Heart left ventricle (tissue), 16 donors: ENCODE results near the gene SUGCT. TPM values are rescaled to one million over a fixed set of nuclear protein-coding genes. Genes with fewer than 3 reads are reported as not detected.

ENCODE experiments used
- ATAC-seq, 4 donors: fragments of 200-7000 bp; cut with Tn5 transposase; one replicate each; pipeline ENCODE4 v1.9.1; 2020 to 2022; ENCODE audit warnings: moderate library complexity in 4 of 4, mild to moderate bottlenecking in 3 of 4, moderate number of reproducible peaks in 1 of 4
- DNase-seq, 5 donors: peaks; one replicate each; pipeline ENCODE4 v3.0.0-alpha.2; 2020
- H3K27ac ChIP-seq, 12 donors: fragments of 200-600 bp; sonication (generic) in 4 of 12; one replicate each; pipeline versions ENCODE4 v1.5.0 to v1.8.0; 2016 to 2022; ENCODE audit warnings: mild to moderate bottlenecking in 2 of 12
- H3K27me3 ChIP-seq, 9 donors: fragments of 200-600 bp; sonication (generic) in 2 of 9; one replicate each; pipeline versions ENCODE4 v1.5.1 to v1.8.0; 2016 to 2022; ENCODE audit warnings: mild to moderate bottlenecking in 3 of 9
- H3K36me3 ChIP-seq, 9 donors: fragments of 200-600 bp; sonication (generic) in 2 of 9; one replicate each; pipeline versions ENCODE4 v1.5.0 to v1.8.0; 2018 to 2022; ENCODE audit warnings: mild to moderate bottlenecking in 2 of 9
- H3K4me1 ChIP-seq, 12 donors: fragments of 200-600 bp; sonication (generic) in 4 of 12; one replicate each; pipeline versions ENCODE4 v1.5.0 to v1.8.0; 2016 to 2022; ENCODE audit warnings: mild to moderate bottlenecking in 3 of 12
- H3K4me3 ChIP-seq, 12 donors: fragments of 200-600 bp; sonication (generic) in 4 of 12; one replicate each; pipeline versions ENCODE4 v1.5.0 to v1.8.0; 2017 to 2022; ENCODE audit warnings: mild to moderate bottlenecking in 9 of 12, moderate library complexity in 4 of 12
- H3K9me3 ChIP-seq, 12 donors: fragments of 200-600 bp; sonication (generic) in 4 of 12; one replicate each; pipeline versions ENCODE4 v1.5.0 to v1.8.0; 2016 to 2022; ENCODE audit warnings: mild to moderate bottlenecking in 1 of 12
- CTCF ChIP-seq, 12 donors: fragments of 200-600 bp; sonication (generic) in 4 of 12; IDR thresholded peaks; one replicate each; pipeline versions ENCODE4 v1.5.0 to v1.8.0; 2018 to 2022; ENCODE audit warnings: antibody characterized with exemption in 12 of 12, mild to moderate bottlenecking in 5 of 12
- POLR2A ChIP-seq, 2 donors: fragments of 450-650 bp; IDR thresholded peaks; one replicate each; pipeline ENCODE4 v1.6.1; 2017; ENCODE audit warnings: antibody characterized with exemption in 2 of 2, mild to moderate bottlenecking in 2 of 2, moderate library complexity in 2 of 2
- WGBS, 4 donors: extraction: QIAGEN DNeasy Blood & Tissue Kit in 2 of 4; methylation state at CpG; one replicate each; pipeline versions ENCODE4 v1.1.5 to v1.1.7; 2013 to 2018; 5-methylcytosine and 5-hydroxymethylcytosine counted together
- intact Hi-C, 10 donors: fragments of 100-400 bp; cut with DNase I; formaldehyde crosslinking; loops; one replicate each; pipeline versions ENCODE4 v1.11.1 to v1.14.2; 2022
- polyA plus RNA-seq, 2 donors: library from polyadenylated mRNA; stranded (reverse); fragments of 200-250 nt; gene quantifications; one replicate each; pipeline ENCODE4 v1.2.3, GENCODE V29; 2013
- total RNA-seq, 9 donors: library from RNA; depleted of rRNA in 2 of 9; stranded (reverse); fragments of >200 nt in 2 of 9; fragmentation: NEBNext Ultra II Directional in 3 of 9; extraction: Animal tissue kit (Norgen Biotek cat#: 25700) in 3 of 9; gene quantifications; one replicate each; pipeline versions ENCODE4 v1.1.0 to v1.2.4, GENCODE V29; 2016 to 2023
- donor health status: ischemic (EF 13 %, LVEDD 7.1; RV severe dilation, severe dysfunction).
- donor health status: healthy with polysubstance abuse.
- donor health status: DM: no; HTN: yes; CAD: no.
- donor health status: DM: no; HTN: no; CAD: no.
- donor health status: ischemic (EF 25% LVEDD 6.9; RV normal size, moderate dysfunction).
- donor health status: ischemic (EF 25% LVEDD 5.7; RV mildly dilated, moderate dysfunction).
- donor health status: healthy.
- donor health status: DM: yes; HTN: yes; CAD: no.
- donor health status: ischemic (EF 35%, LVEDD 5.7; RV mildly dilated, moderate dysfunction).
- donor health status: nonischemic (EF 11% LVEDD 7.7; RV severe dilation, severe dysfunction).
- donor health status: DM: yes; HTN: yes; CAD: no.
- donor health status: PGD.
- donor health status: ischemic (EF 29% LVEDD 5.4; RV normal size, mild dysfunction).
- donor health status: nonischemic (EF 23%, LVEDD 6.1; RV moderate dilation, normal function).

Gene SUGCT
- total and polyA plus RNA-seq, 11 donors, result 1.4 to 7.6 (median 4.4) TPM

DNA sequence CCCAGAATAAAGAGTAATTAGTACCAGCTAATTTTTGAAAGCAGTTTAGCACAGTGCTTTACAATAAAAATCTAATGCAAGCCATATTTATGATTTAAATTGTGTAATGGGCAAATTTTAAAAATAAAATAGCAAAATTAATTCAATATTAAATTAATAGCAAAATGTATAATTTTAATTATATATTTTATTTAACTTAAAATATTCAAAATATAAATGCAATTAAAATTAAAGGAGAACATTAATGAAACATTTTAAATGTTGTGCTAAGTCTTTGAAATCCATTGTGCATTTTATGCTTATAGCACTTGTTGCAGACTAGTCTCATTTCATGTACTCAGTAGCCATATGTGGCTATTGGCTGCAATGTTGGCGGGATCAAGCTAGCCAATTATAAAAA lies 367.6 kb downstream of the SUGCT start:
- no peak overlapping the region for H3K27ac ChIP-seq
- TF ChIP-seq CTCF (IDR thresholded peaks at IDR 0.05), result no peak
- no peak for TF ChIP-seq POLR2A (IDR thresholded peaks at IDR 0.05)
- no peak for ATAC-seq
- intact Hi-C loops, result no loop called here
- peaks cover 0 to 12% (median 0%) of the 10 kb centered on the region in 12 donors for H3K9me3 ChIP-seq
- H3K27me3 ChIP-seq, result no peaks in the 10 kb centered on the region
- no peak overlapping the region for H3K4me3 ChIP-seq
- no peak for DNase-seq
- H3K4me1 ChIP-seq, result no peaks in the 10 kb centered on the region
- H3K36me3 ChIP-seq, result no peaks in the 10 kb centered on the region
- WGBS, 4 donors, result 93 to 98% (median 98%) methylated on average over 1 of the region's 1 CpG

- Histone ChIP-seq H3K9me3 (peaks cover 0 to 12% (median 0%) of the 10 kb centered on the region in 12 donors), H3K27ac (no peak overlapping the region), H3K4me1 (no peaks in the 10 kb centered on the region), H3K4me3 (no peak overlapping the region), H3K36me3 (no peaks in the 10 kb centered on the region), H3K27me3 (no peaks in the 10 kb centered on the region)
- TF ChIP-seq CTCF (IDR thresholded peaks at IDR 0.05) (no peak), POLR2A (IDR thresholded peaks at IDR 0.05) (no peak)
- WGBS, 4 donors, result 81 to 90% (median 84%) methylated on average over 3 of the region's 3 CpGs
- no peak for ATAC-seq
- DNase-seq, result no peak
- intact Hi-C loops, result no loop called here
Observed at GRCh38 chr7:40506158-40506557, 371.4 kb downstream of the SUGCT start.

GRCh38 chr7:40507166-40507565 lies 372.4 kb downstream of the SUGCT start:
- ATAC-seq (no peak), DNase-seq (no peak)
- peak in 9 of 12 donors; percentile 8 to 34 (median 19) for TF ChIP-seq CTCF (IDR thresholded peaks at IDR 0.05)
- TF ChIP-seq POLR2A (IDR thresholded peaks at IDR 0.05), result no peak
- Histone ChIP-seq H3K4me1 (no peaks in the 10 kb centered on the region), H3K36me3 (no peaks in the 10 kb centered on the region), H3K27me3 (no peaks in the 10 kb centered on the region), H3K9me3 (peaks cover 0 to 12% (median 0%) of the 10 kb centered on the region in 12 donors), H3K27ac (no peak overlapping the region), H3K4me3 (no peak overlapping the region)
- intact Hi-C loops, result no loop called here
- WGBS, 4 donors, result 69 to 79% (median 72%) methylated on average over 6 of the region's 6 CpGs

DNA sequence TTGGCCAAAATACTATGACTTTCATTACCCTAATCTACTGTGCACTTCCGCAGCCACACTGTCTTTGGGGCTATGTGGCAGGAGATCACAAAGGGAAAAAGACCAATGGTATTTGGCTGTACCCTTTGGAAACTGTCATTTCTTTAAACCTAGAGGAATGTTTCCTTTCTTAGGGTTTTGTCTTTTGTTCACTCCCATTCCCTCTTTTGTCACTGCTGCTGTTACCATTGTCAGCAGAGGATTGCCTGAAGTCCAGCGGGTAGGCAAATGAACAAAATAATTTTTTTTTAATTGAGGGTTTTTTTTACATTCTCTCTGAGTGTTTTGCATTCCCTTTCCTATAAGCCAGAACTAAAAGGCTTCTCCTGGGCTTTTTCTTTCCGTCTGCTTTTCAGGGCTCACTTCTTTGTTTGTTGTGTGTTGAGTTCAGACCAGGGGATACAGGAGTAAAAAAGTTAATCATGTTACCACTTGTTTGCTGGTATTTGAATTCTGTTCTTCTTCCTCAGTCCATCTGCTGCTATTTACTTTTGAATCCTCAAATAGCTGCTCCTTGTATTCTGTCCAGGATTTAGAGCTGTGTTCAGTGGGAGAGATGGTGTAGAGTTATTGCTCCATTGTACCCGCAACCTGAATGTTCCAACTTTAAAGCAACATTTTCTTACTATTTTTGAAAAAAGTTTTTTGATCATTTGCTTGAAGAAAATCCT lies 374.6 kb downstream of the SUGCT start:
- intact Hi-C loops, result no loop called here
- ATAC-seq (no peak), DNase-seq (no peak)
- Histone ChIP-seq H3K27me3 (no peaks in the 10 kb centered on the region), H3K36me3 (no peaks in the 10 kb centered on the region), H3K27ac (no peak overlapping the region), H3K4me1 (no peaks in the 10 kb centered on the region), H3K4me3 (peak overlapping the region in 1 of 12 donors; percentile 12), H3K9me3 (peaks cover 0 to 12% (median 0%) of the 10 kb centered on the region in 12 donors)
- WGBS, 4 donors, result 78 to 94% (median 87%) methylated on average over 4 of the region's 4 CpGs
- TF ChIP-seq POLR2A (IDR thresholded peaks at IDR 0.05), result no peak
- TF ChIP-seq CTCF (IDR thresholded peaks at IDR 0.05), result no peak
